Measurements from ENCODE around the gene UPK3A. TPM values are rescaled to one million over a fixed set of nuclear protein-coding genes. Genes with fewer than 3 reads are reported as not detected.

UPK3A gene
- total and polyA plus RNA-seq, 2 of the 8 experiments (the other 6 are each of a cell fraction or from before 2014, with no cell fraction given) = 0.35 to 1.7 TPM

DNA sequence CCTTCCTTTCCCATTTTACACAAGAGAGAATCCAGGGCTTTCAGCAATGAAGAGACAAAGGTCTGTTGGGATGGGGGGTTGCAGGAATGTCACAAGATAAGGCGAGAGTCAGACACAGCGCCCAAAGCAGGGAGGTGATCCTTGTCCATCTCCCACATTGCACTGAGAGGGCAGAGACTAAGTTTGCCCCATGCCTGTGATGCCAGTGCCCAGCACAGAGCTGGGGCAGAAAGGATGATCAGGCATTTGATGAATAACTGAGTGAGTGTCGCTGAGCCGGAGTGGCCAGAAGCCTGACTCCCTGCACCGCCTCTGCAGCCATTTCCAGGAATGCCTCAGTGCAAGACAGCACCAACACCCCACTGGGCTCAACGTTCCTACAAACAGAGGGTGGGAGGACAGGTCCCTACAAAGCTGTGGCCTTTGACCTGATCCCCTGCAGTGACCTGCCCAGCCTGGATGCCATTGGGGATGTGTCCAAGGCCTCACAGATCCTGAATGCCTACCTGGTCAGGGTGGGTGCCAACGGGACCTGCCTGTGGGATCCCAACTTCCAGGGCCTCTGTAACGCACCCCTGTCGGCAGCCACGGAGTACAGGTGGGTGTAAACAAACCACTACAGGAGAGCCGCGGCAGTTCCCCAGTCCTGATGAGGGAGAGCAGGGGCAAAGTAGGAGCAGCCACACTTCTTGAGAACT is 2.3 kb downstream of the UPK3A start (continued):
- TF ChIP-seq, protein P1, sequence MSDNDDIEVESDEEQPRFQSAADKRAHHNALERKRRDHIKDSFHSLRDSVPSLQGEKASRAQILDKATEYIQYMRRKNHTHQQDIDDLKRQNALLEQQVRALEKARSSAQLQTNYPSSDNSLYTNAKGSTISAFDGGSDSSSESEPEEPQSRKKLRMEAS (IDR thresholded peaks at IDR 0.05) = no peak
- no peak for TF ChIP-seq JUN (IDR thresholded peaks at IDR 0.05; ENCODE audit: low read depth, low read length)
- TF ChIP-seq FOSL1 (IDR thresholded peaks at IDR 0.05; ENCODE audit: insufficient read depth, low read depth, low read length) = no peak
- TF ChIP-seq CREB1 (IDR thresholded peaks at IDR 0.05) = no peak
- no peak for TF ChIP-seq TCF12 (IDR thresholded peaks at IDR 0.05; ENCODE audit: low read depth, low read length)
